ENCODE measurements around the gene CEMIP. TPM values are rescaled to one million over a fixed set of nuclear protein-coding genes. Genes with fewer than 3 reads are reported as not detected.

The CEMIP gene
- total and polyA plus RNA-seq, 2 of the 8 experiments (the other 6 are each of a cell fraction or from before 2014, with no cell fraction given) = 0.11 to 0.60 TPM

DNA sequence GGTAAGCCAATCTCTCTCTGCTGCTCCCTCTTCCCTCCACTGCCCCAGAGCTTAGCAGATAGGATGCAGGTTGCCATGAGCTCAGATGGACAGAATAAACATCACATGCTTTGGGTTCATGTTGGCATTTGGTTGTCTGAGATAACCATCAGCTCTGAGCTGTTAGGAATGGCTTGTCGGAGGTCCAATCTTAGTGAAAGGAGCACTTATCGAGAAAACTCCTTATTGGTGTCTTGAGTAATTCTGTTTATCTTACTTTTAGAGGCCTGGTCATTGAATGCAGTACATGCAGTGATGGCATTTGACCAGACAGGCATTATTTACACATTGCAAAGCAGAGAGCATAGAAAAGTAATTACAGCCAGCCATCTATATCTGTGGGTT lies 99.7 kb downstream of the CEMIP start:
- Histone ChIP-seq H3K4me2 (ENCODE audit: insufficient read depth in 1 of 2, low read depth in 2 of 2, low read length in 2 of 2) (no peak overlapping the region), H2AFZ (ENCODE audit: low read length) (no peak overlapping the region), H3K14ac (ENCODE audit: insufficient read length) (no peak overlapping the region), H3K56ac (replicated peaks; ENCODE audit: insufficient read length, low read depth, low read length) (no peak overlapping the region), H2BK5ac (ENCODE audit: low read depth, low read length) (no peak overlapping the region), H3K79me2 (ENCODE audit: control insufficient read depth in 1 of 2, insufficient read depth in 2 of 2, low read length in 2 of 2) (no peaks in the 10 kb centered on the region), H3K4ac (replicated peaks; ENCODE audit: insufficient read length, low read depth, low read length) (no peak overlapping the region), H2BK12ac (ENCODE audit: low read depth, low read length) (no peak overlapping the region), H3K4me3 (ENCODE audit: extremely low read depth in 1 of 4, insufficient read depth in 2 of 4, low read depth in 3 of 4, low read length in 4 of 4) (no peak overlapping the region), H3K27ac (ENCODE audit: low read depth, low read length) (no peak overlapping the region), H4K8ac (ENCODE audit: extremely low read depth, insufficient read depth, low read length) (no peak overlapping the region), H3K4me1 (replicated peaks in 1 of 4; ENCODE audit: control insufficient read depth in 3 of 4, insufficient read depth in 4 of 4, low read length in 3 of 4) (peaks cover 0 to 2% (median 0%) of the 10 kb centered on the region in 4 experiments; a peak in 1 of 7 replicates), H3K23ac (ENCODE audit: insufficient read length) (no peak overlapping the region), H2BK120ac (replicated peaks; ENCODE audit: low read depth, low read length) (no peak overlapping the region), H3K9ac (replicated peaks in 1 of 4; ENCODE audit: extremely low read depth in 1 of 4, low read depth in 3 of 4, low read length in 3 of 4) (no peak overlapping the region), H3K36me3 (ENCODE audit: control insufficient read depth in 2 of 4, insufficient read depth in 4 of 4, low read length in 3 of 4) (no peaks in the 10 kb centered on the region), H2AK5ac (ENCODE audit: low read depth, low read length) (no peak overlapping the region), H2BK20ac (ENCODE audit: low read length) (no peak overlapping the region), H2BK15ac (ENCODE audit: low read length) (no peak overlapping the region), H3K23me2 (ENCODE audit: low read depth, low read length) (no peaks in the 10 kb centered on the region), H4K5ac (ENCODE audit: insufficient read length, low read depth, low read length) (no peak overlapping the region), H3K9me3 (ENCODE audit: insufficient read depth in 2 of 2, low read depth in 1 of 2, low read length in 1 of 2) (no peaks in the 10 kb centered on the region), H4K91ac (replicated peaks; ENCODE audit: insufficient read length, low read length) (no peak overlapping the region), H3K27me3 (replicated peaks in 1 of 4; ENCODE audit: control insufficient read depth in 3 of 4, extremely low read depth in 1 of 4, insufficient read depth in 3 of 4, low read length in 3 of 4) (no peaks in the 10 kb centered on the region), H3K18ac (ENCODE audit: extremely low read depth, low read length) (no peak overlapping the region), H3K79me1 (ENCODE audit: low read depth, low read length) (no peaks in the 10 kb centered on the region), H4K20me1 (replicated peaks in 1 of 2; ENCODE audit: control insufficient read depth in 1 of 2, insufficient read depth in 2 of 2, low read length in 2 of 2) (no peaks in the 10 kb centered on the region)
- DNase-seq (ENCODE audit: low read depth in 1 of 2, low spot score in 2 of 2) = no peak
- TF ChIP-seq POLR2A (IDR thresholded peaks at IDR 0.05; ENCODE audit: control extremely low read depth in 1 of 2, low read depth in 2 of 2, low read length in 2 of 2) (no peak), ASH2L (IDR thresholded peaks at IDR 0.05; ENCODE audit: low read length) (no peak), RXRA (IDR thresholded peaks at IDR 0.05; ENCODE audit: insufficient read depth, low read depth, low read length) (no peak), KDM5A (IDR thresholded peaks at IDR 0.05; ENCODE audit: low read length) (no peak), RBBP5 (IDR thresholded peaks at IDR 0.05; ENCODE audit: borderline replicate concordance, low read depth, low read length) (no peak), SIX5 (IDR thresholded peaks at IDR 0.05; ENCODE audit: low read depth, low read length) (no peak), CREB1 (IDR thresholded peaks at IDR 0.05) (no peak)
- no peak for FAIRE-seq
- POLR2A ChIA-PET (ENCODE audit: partially characterized antibody) = no interaction called here
- WGBS, 2 experiments (ENCODE audit: extremely low coverage in 1 of 2, insufficient coverage in 1 of 2, insufficient read length in 1 of 2, insufficient replicate concordance in 2 of 2, low coverage in 1 of 2, low lambda C conversion rate in 2 of 2, missing lambda C conversion rate in 1 of 2) = 95% methylated on average over 2 of the region's 2 CpGs; no CpG with 5 or more reads in 1 of the 2 experiments
- CTCF ChIA-PET (ENCODE audit: partially characterized antibody) = interaction anchor here (0.7 to 5.6 kb wide), 13 partner anchors 8 to 100 kb away, joined by 3 to 23 read pairs (median 6); partner anchors contain the start of gene CEMIP
